Testis (tissue), 2 donors: ENCODE results near the gene NSMCE3.

Source experiments
- POLR2A ChIP-seq: fragments of 450-650 bp; IDR thresholded peaks from one replicate; pipeline ENCODE4 v1.6.1; 2017; ENCODE audit warnings: antibody characterized with exemption, mild to moderate bottlenecking, moderate library complexity
- TF ChIP-seq, protein P1 (sequence below), 3 experiments: fragments of 450-650 bp in 2 of 3; fragments of 200-600 bp in 1 of 3; sonication (generic) in 1 of 3; IDR thresholded peaks; one replicate each; pipeline ENCODE4 v1.5.1; 2016 to 2019; ENCODE audit warnings: antibody characterized with exemption in 3 of 3, mild to moderate bottlenecking in 2 of 3, moderate library complexity in 1 of 3

DNA sequence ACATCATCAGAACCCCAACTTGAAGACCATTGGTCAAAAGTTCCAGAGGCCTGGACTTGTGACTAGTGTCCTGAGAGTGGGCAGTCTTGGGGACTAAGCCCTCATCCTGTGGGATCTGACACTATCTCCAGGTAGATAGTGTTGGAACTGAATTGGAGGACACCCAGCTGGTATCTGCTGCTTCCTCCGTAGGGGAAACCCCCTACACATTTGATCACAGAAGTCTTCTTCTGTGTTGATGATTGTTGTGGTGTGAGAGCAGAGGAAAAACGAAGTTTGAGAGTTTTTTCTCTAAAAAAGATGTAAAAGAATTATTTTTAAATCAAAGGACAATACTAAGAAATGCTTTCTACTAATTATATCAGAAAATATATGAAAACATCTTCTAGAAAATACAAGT lies 6.9 kb downstream of the NSMCE3 start:
- TF ChIP-seq, protein P1, sequence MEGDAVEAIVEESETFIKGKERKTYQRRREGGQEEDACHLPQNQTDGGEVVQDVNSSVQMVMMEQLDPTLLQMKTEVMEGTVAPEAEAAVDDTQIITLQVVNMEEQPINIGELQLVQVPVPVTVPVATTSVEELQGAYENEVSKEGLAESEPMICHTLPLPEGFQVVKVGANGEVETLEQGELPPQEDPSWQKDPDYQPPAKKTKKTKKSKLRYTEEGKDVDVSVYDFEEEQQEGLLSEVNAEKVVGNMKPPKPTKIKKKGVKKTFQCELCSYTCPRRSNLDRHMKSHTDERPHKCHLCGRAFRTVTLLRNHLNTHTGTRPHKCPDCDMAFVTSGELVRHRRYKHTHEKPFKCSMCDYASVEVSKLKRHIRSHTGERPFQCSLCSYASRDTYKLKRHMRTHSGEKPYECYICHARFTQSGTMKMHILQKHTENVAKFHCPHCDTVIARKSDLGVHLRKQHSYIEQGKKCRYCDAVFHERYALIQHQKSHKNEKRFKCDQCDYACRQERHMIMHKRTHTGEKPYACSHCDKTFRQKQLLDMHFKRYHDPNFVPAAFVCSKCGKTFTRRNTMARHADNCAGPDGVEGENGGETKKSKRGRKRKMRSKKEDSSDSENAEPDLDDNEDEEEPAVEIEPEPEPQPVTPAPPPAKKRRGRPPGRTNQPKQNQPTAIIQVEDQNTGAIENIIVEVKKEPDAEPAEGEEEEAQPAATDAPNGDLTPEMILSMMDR (IDR thresholded peaks at IDR 0.05) = no peak
- no peak for TF ChIP-seq POLR2A
